H9 (cell line): ENCODE data around the gene IFNG-AS1. TPM values are rescaled to one million over a fixed set of nuclear protein-coding genes. Genes with fewer than 3 reads are reported as not detected.

Experiments used
- DNase-seq: peaks from one replicate; pipeline ENCODE4 v3.0.0-alpha.2; 2017
- H2AFZ ChIP-seq: one replicate; pipeline ENCODE4 v1.6.1; 2013; ENCODE audit warnings: mild to moderate bottlenecking, low read length, control low read depth, moderate library complexity
- H2AK5ac ChIP-seq: 2 replicates; pipeline ENCODE4 v1.6.1; 2013; ENCODE audit warnings: low read length, control low read depth, mixed read lengths; ENCODE audit not compliant: insufficient read length
- H2BK120ac ChIP-seq: one replicate; pipeline ENCODE4 v1.6.1; 2013; ENCODE audit warnings: low read depth, mild to moderate bottlenecking, low read length, control low read depth, inconsistent platforms; ENCODE audit not compliant: poor library complexity, severe bottlenecking
- H2BK12ac ChIP-seq: 2 replicates; pipeline ENCODE4 v1.6.1; 2013; ENCODE audit warnings: low read length, control low read depth, mixed read lengths, low read depth; ENCODE audit not compliant: insufficient read length
- H2BK15ac ChIP-seq: 2 replicates; pipeline ENCODE4 v1.6.1; 2013; ENCODE audit warnings: low read depth, low read length, control low read depth
- H2BK20ac ChIP-seq: one replicate; pipeline ENCODE4 v1.6.1; 2013; ENCODE audit warnings: low read depth, mild to moderate bottlenecking, low read length, control low read depth, inconsistent platforms; ENCODE audit not compliant: poor library complexity, severe bottlenecking
- H2BK5ac ChIP-seq: 2 replicates; pipeline ENCODE4 v1.6.1; 2013; ENCODE audit warnings: low read length, control low read depth, mixed read lengths; ENCODE audit not compliant: insufficient read length
- H3K14ac ChIP-seq: 2 replicates; pipeline ENCODE4 v1.6.1; 2013; ENCODE audit warnings: low read length, control low read depth; ENCODE audit not compliant: insufficient read depth
- H3K18ac ChIP-seq: 2 replicates; pipeline ENCODE4 v1.6.1; 2013; ENCODE audit warnings: low read depth, mild to moderate bottlenecking, mixed read lengths, low read length, control low read depth; ENCODE audit not compliant: insufficient read length
- H3K23ac ChIP-seq: 2 replicates; pipeline ENCODE4 v1.6.1; 2013; ENCODE audit warnings: low read length, control low read depth, mixed read lengths, low read depth; ENCODE audit not compliant: insufficient read length
- H3K23me2 ChIP-seq: 2 replicates; pipeline ENCODE4 v1.6.1; 2013; ENCODE audit warnings: low read depth, mild to moderate bottlenecking, mixed read lengths, low read length, control low read depth; ENCODE audit not compliant: insufficient read length, poor library complexity, severe bottlenecking
- H3K27ac ChIP-seq: 2 replicates; pipeline ENCODE4 v1.5.1; 2013; ENCODE audit warnings: low read length, control low read depth, mixed read lengths, low read depth; ENCODE audit not compliant: insufficient read length
- H3K27me3 ChIP-seq: 2 replicates; pipeline ENCODE4 v1.6.1; 2013; ENCODE audit warnings: low read length, control low read depth, inconsistent platforms; ENCODE audit not compliant: insufficient read depth
- H3K4ac ChIP-seq: 2 replicates; pipeline ENCODE4 v1.6.1; 2013; ENCODE audit warnings: low read depth, mild to moderate bottlenecking, control low read depth, inconsistent platforms, low read length, moderate library complexity
- H3K4me1 ChIP-seq: 2 replicates; pipeline ENCODE4 v1.6.1; 2013; ENCODE audit warnings: low read length, control low read depth, inconsistent platforms; ENCODE audit not compliant: insufficient read depth
- H3K4me2 ChIP-seq: 2 replicates; pipeline ENCODE4 v1.6.1; 2013; ENCODE audit warnings: low read length, control low read depth, mixed read lengths; ENCODE audit not compliant: insufficient read length, insufficient read depth
- H3K56ac ChIP-seq: 2 replicates; pipeline ENCODE4 v1.6.1; 2013; ENCODE audit warnings: low read depth, mild to moderate bottlenecking, mixed read lengths, low read length, control low read depth; ENCODE audit not compliant: insufficient read length
- H3K79me1 ChIP-seq: 2 replicates; pipeline ENCODE4 v1.6.1; 2013; ENCODE audit warnings: low read depth, mild to moderate bottlenecking, moderate library complexity, low read length, control low read depth, inconsistent platforms; ENCODE audit not compliant: insufficient read depth, poor library complexity, severe bottlenecking
- H3K79me2 ChIP-seq: 2 replicates; pipeline ENCODE4 v1.6.1; 2013; ENCODE audit warnings: low read length, control low read depth, inconsistent platforms; ENCODE audit not compliant: insufficient read depth
- H3K9ac ChIP-seq: 2 replicates; pipeline ENCODE4 v1.6.1; 2013; ENCODE audit warnings: low read length, control low read depth, mixed read lengths; ENCODE audit not compliant: insufficient read length; ENCODE audit errors: extremely low read depth
- H3K9me3 ChIP-seq: one replicate; pipeline ENCODE4 v1.6.1; 2013; ENCODE audit warnings: low read depth, low read length, inconsistent platforms; ENCODE audit not compliant: control insufficient read depth
- H3T11ph ChIP-seq: one replicate; pipeline ENCODE4 v1.6.1; 2013; ENCODE audit warnings: mild to moderate bottlenecking, low read length, control low read depth, inconsistent platforms
- H4K20me1 ChIP-seq: one replicate; pipeline ENCODE4 v1.6.1; 2013; ENCODE audit not compliant: control insufficient read depth, insufficient read length, insufficient read depth
- H4K5ac ChIP-seq: 2 replicates; pipeline ENCODE4 v1.6.1; 2013; ENCODE audit warnings: low read depth, mild to moderate bottlenecking, mixed read lengths, low read length, control low read depth; ENCODE audit not compliant: insufficient read length
- H4K8ac ChIP-seq: replicated peaks from 2 replicates; pipeline ENCODE4 v1.6.1; 2013; ENCODE audit warnings: low read length, control low read depth, mixed read lengths, low read depth; ENCODE audit not compliant: insufficient read length
- H4K91ac ChIP-seq: 2 replicates; pipeline ENCODE4 v1.6.1; 2013; ENCODE audit warnings: low read depth, mild to moderate bottlenecking, moderate library complexity, mixed read lengths, low read length, control low read depth; ENCODE audit not compliant: insufficient read length
- H3K27ac Mint-ChIP-seq, 3 experiments: 2 replicates in 2 of 3; 3 replicates in 1 of 3; pipeline ENCODE4 v1.8.0; 2020 to 2021; ENCODE audit warnings: mixed read lengths in 3 of 3, mild to moderate bottlenecking in 1 of 3, moderate library complexity in 1 of 3
- H3K27me3 Mint-ChIP-seq: 2 replicates; pipeline ENCODE4 v1.8.0; 2021; ENCODE audit warnings: low read depth, mild to moderate bottlenecking, moderate library complexity, mixed read lengths
- H3K36me3 Mint-ChIP-seq, 3 experiments: 2 replicates in 2 of 3; 3 replicates in 1 of 3; pipeline ENCODE4 v1.8.0; 2020 to 2021; ENCODE audit warnings: low read depth in 3 of 3, mixed read lengths in 3 of 3; ENCODE audit not compliant: insufficient read depth in 1 of 3
- H3K4me1 Mint-ChIP-seq, 2 experiments: 2 replicates each; pipeline ENCODE4 v1.8.0; 2020; ENCODE audit warnings: mixed read lengths in 2 of 2
- H3K4me3 Mint-ChIP-seq, 2 experiments: 2 replicates in 1 of 2; 3 replicates in 1 of 2; pipeline ENCODE4 v1.8.0; 2020 to 2021; ENCODE audit warnings: mild to moderate bottlenecking in 2 of 2, mixed read lengths in 2 of 2, moderate library complexity in 1 of 2
- H3K9me3 Mint-ChIP-seq, 2 experiments: 2 replicates in 1 of 2; 3 replicates in 1 of 2; pipeline ENCODE4 v1.8.0; 2020; ENCODE audit warnings: mild to moderate bottlenecking in 2 of 2, mixed read lengths in 2 of 2, moderate library complexity in 1 of 2
- WGBS: extraction: QIAGEN DNeasy Blood & Tissue Kit; methylation state at CpG from one replicate; pipeline ENCODE4 v1.1.7; 2013; ENCODE audit warnings: missing lambda C conversion rate, low lambda C conversion rate, mixed read lengths; ENCODE audit not compliant: insufficient read length; ENCODE audit errors: extremely low coverage; 5-methylcytosine and 5-hydroxymethylcytosine counted together
- total RNA-seq: library from RNA; stranded (reverse); gene quantifications from 2 replicates; pipeline ENCODE4 v1.2.1, GENCODE V29; 2021
- TF ChIP-seq, protein P1 (sequence below): fragments of 200-600 bp; sonication (generic); conservative IDR thresholded peaks from 3 replicates; pipeline ENCODE4 v1.8.0; 2021; ENCODE audit warnings: antibody characterized with exemption, mild to moderate bottlenecking

Gene IFNG-AS1
- total RNA-seq, 1 experiment from 2014 or later: not detected

DNA sequence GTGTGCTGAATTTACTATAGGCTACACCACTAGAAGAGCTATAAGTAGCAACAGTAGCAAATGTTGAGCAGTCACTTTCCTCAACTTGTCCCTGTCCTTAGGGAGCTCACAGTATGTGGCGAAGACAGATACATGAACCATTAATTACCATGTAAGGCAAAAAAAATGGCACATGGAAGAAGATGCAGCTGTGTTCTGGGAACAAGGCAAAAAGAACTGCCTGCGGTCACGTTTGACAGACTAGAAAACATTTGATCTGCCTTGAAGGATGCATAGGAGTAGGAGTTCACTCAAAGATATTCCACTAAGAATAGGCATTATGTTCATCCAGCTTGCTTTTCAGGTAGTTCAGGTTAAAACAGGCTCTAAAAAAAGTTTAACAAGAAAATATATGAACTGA lies 46.5 kb upstream of the IFNG-AS1 start:
- Histone ChIP-seq H4K91ac (no peak overlapping the region), H3K23ac (no peak overlapping the region), H3K27ac (no peak overlapping the region), H3K27me3 (no peaks in the 10 kb centered on the region), H3K23me2 (no peaks in the 10 kb centered on the region), H3K18ac (no peak overlapping the region), H2BK120ac (no peak overlapping the region), H3K79me2 (no peaks in the 10 kb centered on the region), H4K20me1 (no peaks in the 10 kb centered on the region), H3T11ph (no peak overlapping the region), H3K9ac (no peak overlapping the region), H4K8ac (no peak overlapping the region), H3K4me1 (no peaks in the 10 kb centered on the region), H2AFZ (no peak overlapping the region), H2BK12ac (no peak overlapping the region), H3K4me2 (no peak overlapping the region), H2BK15ac (no peak overlapping the region), H3K79me1 (no peaks in the 10 kb centered on the region), H2BK5ac (no peak overlapping the region), H3K14ac (no peak overlapping the region), H3K9me3 (no peaks in the 10 kb centered on the region), H2AK5ac (no peak overlapping the region), H3K56ac (no peak overlapping the region), H3K4ac (no peak overlapping the region), H4K5ac (no peak overlapping the region), H2BK20ac (no peak overlapping the region)
- TF ChIP-seq, protein P1, sequence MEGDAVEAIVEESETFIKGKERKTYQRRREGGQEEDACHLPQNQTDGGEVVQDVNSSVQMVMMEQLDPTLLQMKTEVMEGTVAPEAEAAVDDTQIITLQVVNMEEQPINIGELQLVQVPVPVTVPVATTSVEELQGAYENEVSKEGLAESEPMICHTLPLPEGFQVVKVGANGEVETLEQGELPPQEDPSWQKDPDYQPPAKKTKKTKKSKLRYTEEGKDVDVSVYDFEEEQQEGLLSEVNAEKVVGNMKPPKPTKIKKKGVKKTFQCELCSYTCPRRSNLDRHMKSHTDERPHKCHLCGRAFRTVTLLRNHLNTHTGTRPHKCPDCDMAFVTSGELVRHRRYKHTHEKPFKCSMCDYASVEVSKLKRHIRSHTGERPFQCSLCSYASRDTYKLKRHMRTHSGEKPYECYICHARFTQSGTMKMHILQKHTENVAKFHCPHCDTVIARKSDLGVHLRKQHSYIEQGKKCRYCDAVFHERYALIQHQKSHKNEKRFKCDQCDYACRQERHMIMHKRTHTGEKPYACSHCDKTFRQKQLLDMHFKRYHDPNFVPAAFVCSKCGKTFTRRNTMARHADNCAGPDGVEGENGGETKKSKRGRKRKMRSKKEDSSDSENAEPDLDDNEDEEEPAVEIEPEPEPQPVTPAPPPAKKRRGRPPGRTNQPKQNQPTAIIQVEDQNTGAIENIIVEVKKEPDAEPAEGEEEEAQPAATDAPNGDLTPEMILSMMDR: no peak
- no peak overlapping the region for H3K27ac Mint-ChIP-seq
- no peak overlapping the region for H3K4me3 Mint-ChIP-seq
- no peak for DNase-seq
- no peaks in the 10 kb centered on the region for H3K9me3 Mint-ChIP-seq
- peaks cover 17 to 23% of the 10 kb centered on the region in 2 experiments for H3K4me1 Mint-ChIP-seq
- no peaks in the 10 kb centered on the region; a peak in 1 of 7 replicates for H3K36me3 Mint-ChIP-seq
- no peaks in the 10 kb centered on the region for H3K27me3 Mint-ChIP-seq
- WGBS: no CpG with 5 or more reads among the region's 3 CpGs
